Endothelial cell of umbilical vein (primary cell): ENCODE measurements around the gene ANKMY1. TPM values are rescaled to one million over a fixed set of nuclear protein-coding genes. Genes with fewer than 3 reads are reported as not detected.

ENCODE experiments used
- BruUV-seq: library from RNA; stranded (reverse); fragments of 400-500 nt; replicated peaks from 2 replicates; lab custom pipeline; 2021; lab: Mats Ljungman, UMichigan
- CTCF ChIA-PET: fragments of 300-600, 350-600 bp; sonication (Branson Sonifier 250); formaldehyde crosslinking; loops from one replicate; lab custom pipeline; 2021; ENCODE audit warnings: antibody characterized with exemption, inconsistent platforms; lab: Charles Lee
- POLR2A ChIA-PET: fragments of 300-600, 350-600 bp; sonication (Branson Sonifier 250); formaldehyde crosslinking; loops from one replicate; lab custom pipeline; 2021; ENCODE audit warnings: antibody characterized with exemption, inconsistent platforms; lab: Charles Lee
- DNase-seq: peaks from one replicate; pipeline ENCODE4 v3.0.0-alpha.2; 2011; ENCODE audit warnings: low read depth, low spot score
- FAIRE-seq: peaks from 2 replicates; lab custom pipeline; 2011; peaks lifted over from hg19 to GRCh38; lab: Jason Lieb, UNC
- H2AFZ ChIP-seq: 2 replicates; pipeline ENCODE4 v1.6.0; 2012; ENCODE audit warnings: low read depth, low read length, control low read depth, inconsistent platforms
- H3K27ac ChIP-seq: 2 replicates; pipeline ENCODE4 v1.5.1; 2011; ENCODE audit warnings: low read depth, mild to moderate bottlenecking, control low read depth, low read length, moderate library complexity; ENCODE audit not compliant: insufficient read depth
- H3K27me3 ChIP-seq, 2 experiments: 2 replicates each; pipeline versions ENCODE4 v1.6.0 to v1.6.1; 2011; ENCODE audit warnings: low read length in 2 of 2, mixed read lengths in 1 of 2; ENCODE audit not compliant: control insufficient read depth in 2 of 2, insufficient read depth in 2 of 2
- H3K36me3 ChIP-seq, 2 experiments: 2 replicates in 1 of 2; 3 replicates in 1 of 2; pipeline ENCODE4 v1.5.1; 2011; ENCODE audit warnings: low read length in 2 of 2, mild to moderate bottlenecking in 1 of 2, moderate library complexity in 1 of 2; ENCODE audit not compliant: control insufficient read depth in 2 of 2, insufficient read depth in 2 of 2; ENCODE audit errors: extremely low read depth in 1 of 2
- H3K4me1 ChIP-seq: 3 replicates; pipeline ENCODE4 v1.5.1; 2011; ENCODE audit warnings: mild to moderate bottlenecking, low read length; ENCODE audit not compliant: control insufficient read depth, insufficient read depth; ENCODE audit errors: extremely low read depth
- H3K4me2 ChIP-seq: 2 replicates; pipeline ENCODE4 v1.6.1; 2011; ENCODE audit warnings: low read length, control low read depth, mixed read lengths; ENCODE audit not compliant: insufficient read depth
- H3K4me3 ChIP-seq, 3 experiments: fragments of 200-600 bp in 1 of 3; sonication (generic), shearing (Covaris generic) in 1 of 3; replicated peaks in 1 of 3; 2 replicates each; pipeline ENCODE4 v1.5.1; 2011 to 2016; ENCODE audit warnings: control low read depth in 3 of 3, low read length in 3 of 3, mild to moderate bottlenecking in 2 of 3, inconsistent platforms in 1 of 3, low read depth in 1 of 3, moderate library complexity in 1 of 3; ENCODE audit not compliant: insufficient read depth in 1 of 3
- H3K79me2 ChIP-seq: 2 replicates; pipeline ENCODE4 v1.6.0; 2012; ENCODE audit warnings: low read length, inconsistent platforms; ENCODE audit not compliant: control insufficient read depth, insufficient read depth
- H3K9ac ChIP-seq: replicated peaks from 2 replicates; pipeline ENCODE3; 2011; ENCODE audit warnings: low read length, control low read depth; ENCODE audit not compliant: insufficient read depth; ENCODE audit errors: extremely low read depth
- H3K9me1 ChIP-seq: replicated peaks from 3 replicates; pipeline ENCODE4 v1.6.0; 2011; ENCODE audit warnings: mild to moderate bottlenecking, low read length; ENCODE audit not compliant: control insufficient read depth, insufficient read depth; ENCODE audit errors: extremely low read depth
- H3K9me3 ChIP-seq: replicated peaks from 2 replicates; pipeline ENCODE4 v1.5.1; 2012; ENCODE audit warnings: low read length, inconsistent platforms; ENCODE audit not compliant: control insufficient read depth, insufficient read depth
- H4K20me1 ChIP-seq: replicated peaks from 2 replicates; pipeline ENCODE3; 2011; ENCODE audit warnings: mild to moderate bottlenecking, low read length; ENCODE audit not compliant: control insufficient read depth, insufficient read depth; ENCODE audit errors: extremely low read depth
- EZH2 ChIP-seq: IDR thresholded peaks from 2 replicates; pipeline ENCODE4 v1.6.1; 2012; ENCODE audit warnings: borderline replicate concordance, low read depth, mild to moderate bottlenecking, moderate library complexity, low read length, inconsistent platforms; ENCODE audit not compliant: severe bottlenecking
- FOS ChIP-seq: IDR thresholded peaks from 2 replicates; pipeline ENCODE4 v1.6.1; 2011; ENCODE audit warnings: mild to moderate bottlenecking, low read length, moderate library complexity, borderline replicate concordance; ENCODE audit not compliant: insufficient read depth
- GATA2 ChIP-seq: IDR thresholded peaks from 2 replicates; pipeline ENCODE4 v1.7.0; 2011; ENCODE audit warnings: low read depth, mild to moderate bottlenecking, moderate library complexity, mixed read lengths, low read length; ENCODE audit not compliant: insufficient read length, insufficient read depth
- JUN ChIP-seq: IDR thresholded peaks from 2 replicates; pipeline ENCODE4 v1.6.1; 2011; ENCODE audit warnings: borderline replicate concordance, low read depth; ENCODE audit not compliant: insufficient read length, insufficient read depth
- MYC ChIP-seq: IDR thresholded peaks from one replicate; pipeline ENCODE4 v1.6.1; 2011; ENCODE audit warnings: mild to moderate bottlenecking, low read depth, low read length
- POLR2A ChIP-seq: IDR thresholded peaks from 2 replicates; pipeline ENCODE4 v1.6.1; 2012; ENCODE audit warnings: low read depth, mild to moderate bottlenecking, control low read depth, low read length
- POLR2AphosphoS5 ChIP-seq: IDR thresholded peaks from 2 replicates; pipeline ENCODE4 v1.6.1; 2012; ENCODE audit warnings: low read depth, mild to moderate bottlenecking, control low read depth, low read length, moderate library complexity; ENCODE audit not compliant: insufficient read depth
- dilution Hi-C: fragments of 300-500 bp; cut with MboI; formaldehyde crosslinking; loops from one replicate; pipeline ENCODE4 v1.15.0; 2019; ENCODE audit warnings: low sequenced_read_pairs; ENCODE audit not compliant: extremely low pct_ligation_motif_present
- intact Hi-C: fragments of 100-400 bp; cut with micrococcal nuclease; formaldehyde crosslinking; loops from one replicate; pipeline ENCODE4 v1.10.0; 2022
- polyA plus RNA-seq, 4 experiments: library from polyadenylated mRNA; depleted of rRNA in 3 of 4; stranded (reverse) in 3 of 4; unstranded in 1 of 4; fragments of >200 nt; gene quantifications; 2 replicates each; pipeline versions ENCODE4 v1.2.1 to v1.2.3, GENCODE V29; 2011 to 2012; ENCODE audit warnings: missing spikeins in 1 of 4
- total RNA-seq: library from RNA; stranded (reverse); gene quantifications from 2 replicates; pipeline ENCODE4 v1.2.3, GENCODE V29; 2021
- TF ChIP-seq, protein P1 (sequence below), 2 donors: IDR thresholded peaks; 1 replicate in 1 of 2; 2 replicates in 1 of 2; pipeline ENCODE4 v1.5.1; 2011; ENCODE audit warnings: low read length in 2 of 2, mild to moderate bottlenecking in 2 of 2, moderate library complexity in 2 of 2, control low read depth in 1 of 2, inconsistent platforms in 1 of 2, low read depth in 1 of 2; ENCODE audit not compliant: insufficient read depth in 1 of 2; ENCODE audit errors: extremely low read depth in 1 of 2
- TF ChIP-seq, protein P2 (sequence below): IDR thresholded peaks from 2 replicates; pipeline ENCODE4 v1.6.1; 2011; ENCODE audit not compliant: insufficient read depth, insufficient read length

Gene ANKMY1
- total and polyA plus RNA-seq, 2 donors (not counting 3 experiments of a cell fraction or from before 2014, with no cell fraction given), result 9.0 to 16.0 TPM

DNA sequence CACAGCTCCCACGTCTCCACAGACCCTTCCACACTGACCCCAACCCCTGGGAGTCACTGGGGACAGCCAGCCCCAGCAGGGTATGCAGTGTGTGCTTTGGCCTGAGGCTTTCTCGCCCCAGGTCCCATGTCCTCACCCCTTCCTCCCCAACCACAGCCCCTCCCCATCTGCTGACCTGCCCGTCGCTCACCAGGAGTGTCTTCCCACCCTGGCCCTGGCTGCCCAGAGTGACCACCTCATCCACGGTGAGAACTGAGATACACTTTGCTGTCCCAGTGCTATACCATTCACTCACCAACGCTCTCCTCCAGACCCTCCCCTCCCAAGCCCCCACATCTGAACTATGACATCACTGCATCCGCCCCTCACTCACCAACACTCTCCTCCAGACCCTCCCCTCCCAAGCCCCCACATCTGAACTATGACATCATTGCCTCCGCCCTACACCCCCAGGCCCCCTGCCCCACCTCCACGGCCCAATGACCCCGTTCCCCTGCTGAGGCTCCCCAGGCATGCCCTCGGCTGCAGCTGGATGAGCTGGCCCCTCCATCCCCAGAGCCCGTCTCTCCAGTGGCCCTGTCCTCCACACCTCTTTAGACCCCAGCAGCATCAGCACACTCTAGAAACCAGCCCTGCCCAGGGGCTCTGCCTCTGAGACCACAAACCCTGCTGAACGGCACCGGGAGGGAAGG is 55.2 kb downstream of the ANKMY1 start:
- no peak for FAIRE-seq
- POLR2A ChIA-PET, result no interaction called here
- no peaks in the 10 kb centered on the region for H3K36me3 ChIP-seq
- H3K4me3 ChIP-seq, result no peak overlapping the region
- no peak for DNase-seq
- no peaks in the 10 kb centered on the region for H3K4me1 ChIP-seq
- no peaks in the 10 kb centered on the region for H3K79me2 ChIP-seq
- dilution Hi-C loops, result no loop called here
- no peaks in the 10 kb centered on the region for H4K20me1 ChIP-seq
- no peaks in the 10 kb centered on the region for H3K27me3 ChIP-seq
- H3K4me2 ChIP-seq, result no peak overlapping the region
- no peak overlapping the region for H3K27ac ChIP-seq
- TF ChIP-seq POLR2A (no peak), JUN (no peak), EZH2 (no peak), FOS (no peak), POLR2AphosphoS5 (no peak), MYC (no peak), GATA2 (no peak)
- TF ChIP-seq, protein P1, sequence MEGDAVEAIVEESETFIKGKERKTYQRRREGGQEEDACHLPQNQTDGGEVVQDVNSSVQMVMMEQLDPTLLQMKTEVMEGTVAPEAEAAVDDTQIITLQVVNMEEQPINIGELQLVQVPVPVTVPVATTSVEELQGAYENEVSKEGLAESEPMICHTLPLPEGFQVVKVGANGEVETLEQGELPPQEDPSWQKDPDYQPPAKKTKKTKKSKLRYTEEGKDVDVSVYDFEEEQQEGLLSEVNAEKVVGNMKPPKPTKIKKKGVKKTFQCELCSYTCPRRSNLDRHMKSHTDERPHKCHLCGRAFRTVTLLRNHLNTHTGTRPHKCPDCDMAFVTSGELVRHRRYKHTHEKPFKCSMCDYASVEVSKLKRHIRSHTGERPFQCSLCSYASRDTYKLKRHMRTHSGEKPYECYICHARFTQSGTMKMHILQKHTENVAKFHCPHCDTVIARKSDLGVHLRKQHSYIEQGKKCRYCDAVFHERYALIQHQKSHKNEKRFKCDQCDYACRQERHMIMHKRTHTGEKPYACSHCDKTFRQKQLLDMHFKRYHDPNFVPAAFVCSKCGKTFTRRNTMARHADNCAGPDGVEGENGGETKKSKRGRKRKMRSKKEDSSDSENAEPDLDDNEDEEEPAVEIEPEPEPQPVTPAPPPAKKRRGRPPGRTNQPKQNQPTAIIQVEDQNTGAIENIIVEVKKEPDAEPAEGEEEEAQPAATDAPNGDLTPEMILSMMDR (IDR thresholded peaks at IDR 0.05; ENCODE audit: extremely low read depth in 1 of 2, insufficient read depth in 1 of 2, low read depth in 1 of 2, low read length in 2 of 2), result no peak
- TF ChIP-seq, protein P2, sequence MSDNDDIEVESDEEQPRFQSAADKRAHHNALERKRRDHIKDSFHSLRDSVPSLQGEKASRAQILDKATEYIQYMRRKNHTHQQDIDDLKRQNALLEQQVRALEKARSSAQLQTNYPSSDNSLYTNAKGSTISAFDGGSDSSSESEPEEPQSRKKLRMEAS, result no peak
- no TSS peak for BruUV-seq
- no peak overlapping the region for H3K9ac ChIP-seq
- no peak overlapping the region for H2AFZ ChIP-seq
- no peaks in the 10 kb centered on the region for H3K9me3 ChIP-seq
- intact Hi-C loops, result no loop called here
- CTCF ChIA-PET, result no interaction called here
- no peaks in the 10 kb centered on the region for H3K9me1 ChIP-seq
